GM18508 (cell line): Measurements from ENCODE around the gene AKAP6.

Experiments used
- ATAC-seq: cut with Tn5 transposase; IDR thresholded peaks from one replicate; pipeline ENCODE4 v1.9.1; 2021; ENCODE audit warnings: moderate number of reproducible peaks; ENCODE audit not compliant: insufficient read depth, unreplicated experiment

The AKAP6 gene

GRCh38 chr14:32329146-32329545 is at the start of gene AKAP6:
TSS of gene AKAP6 (plus strand) at chr14:32329298. CDS start at chr14:32433494, 104,196 bp downstream.
- ATAC-seq, result no peak

- ATAC-seq, result no peak
Measured at GRCh38 chr14:32286602-32287001, 42.5 kb upstream of the AKAP6 start.

GRCh38 chr14:32296366-32296765 is 32.7 kb upstream of the AKAP6 start:
- no peak for ATAC-seq

- ATAC-seq, result no peak
Measured at GRCh38 chr14:32298346-32298745, 30.8 kb upstream of the AKAP6 start.

- ATAC-seq, result no peak
Measured at GRCh38 chr14:32300136-32300535, 29.0 kb upstream of the AKAP6 start.

- no peak for ATAC-seq
Measured at GRCh38 chr14:32303865-32304264, 25.2 kb upstream of the AKAP6 start.

GRCh38 chr14:32304296-32304695 is 24.8 kb upstream of the AKAP6 start:
- no peak for ATAC-seq

- ATAC-seq, result no peak
Measured at GRCh38 chr14:32306549-32306948, 22.5 kb upstream of the AKAP6 start.

- ATAC-seq, result no peak
Measured at GRCh38 chr14:32307881-32308582, 21.1 kb upstream of the AKAP6 start.

- ATAC-seq, result no peak
Measured at GRCh38 chr14:32310876-32311275, 18.2 kb upstream of the AKAP6 start.

- ATAC-seq, result no peak
Measured at GRCh38 chr14:32311294-32312009, 17.6 kb upstream of the AKAP6 start.

GRCh38 chr14:32312010-32312331 is 17.1 kb upstream of the AKAP6 start:
- no peak for ATAC-seq

- no peak for ATAC-seq
Measured at GRCh38 chr14:32313844-32314376, 15.2 kb upstream of the AKAP6 start.

- ATAC-seq, result no peak
Measured at GRCh38 chr14:32318087-32318795, 10.9 kb upstream of the AKAP6 start.

GRCh38 chr14:32319368-32320049 is 9.6 kb upstream of the AKAP6 start:
- ATAC-seq, result no peak

- no peak for ATAC-seq
Measured at GRCh38 chr14:32324601-32325000, 4.5 kb upstream of the AKAP6 start.

- ATAC-seq, result no peak
Measured at GRCh38 chr14:32327255-32327961, 1.7 kb upstream of the AKAP6 start.

- ATAC-seq, result no peak
Measured at GRCh38 chr14:32329690-32330285, 690 bp downstream of the AKAP6 start.

GRCh38 chr14:32330351-32331111 is 1.4 kb downstream of the AKAP6 start:
- no peak for ATAC-seq
